HepG2 (cell line): ENCODE results near the gene PMIS2. TPM values are rescaled to one million over a fixed set of nuclear protein-coding genes. Genes with fewer than 3 reads are reported as not detected.

Experiments
- BCL3 ChIP-seq: sonication (generic); formaldehyde crosslinking; IDR thresholded peaks from 2 replicates; pipeline ENCODE4 v1.5.1; 2020; ENCODE audit warnings: mild to moderate bottlenecking, missing genetic modification reagents, moderate library complexity
- E2F1 ChIP-seq: sonication (generic); formaldehyde crosslinking; IDR thresholded peaks from 2 replicates; pipeline ENCODE4 v1.5.0; 2020; ENCODE audit warnings: missing genetic modification reagents
- ETV6 ChIP-seq: sonication (generic); formaldehyde crosslinking; conservative IDR thresholded peaks from 2 replicates; pipeline ENCODE4 v1.4.0; 2020; ENCODE audit warnings: missing genetic modification reagents
- KLF12 ChIP-seq: sonication (generic); formaldehyde crosslinking; IDR thresholded peaks from 2 replicates; pipeline ENCODE4 v1.4.0; 2020; ENCODE audit warnings: missing genetic modification reagents, borderline replicate concordance
- KLF6 ChIP-seq: IDR thresholded peaks from 2 replicates; pipeline ENCODE4 v1.8.0; 2016; ENCODE audit warnings: missing biosample characterization, missing genetic modification reagents
- NCOA2 ChIP-seq: sonication (generic); formaldehyde crosslinking; IDR thresholded peaks from 2 replicates; pipeline ENCODE4 v1.8.0; 2022; ENCODE audit warnings: inconsistent platforms
- NFKB2 ChIP-seq: sonication (generic); formaldehyde crosslinking; IDR thresholded peaks from 2 replicates; pipeline ENCODE4 v1.4.0; 2020; ENCODE audit warnings: missing genetic modification reagents, borderline replicate concordance
- NFYB ChIP-seq: sonication (generic); formaldehyde crosslinking; IDR thresholded peaks from 2 replicates; pipeline ENCODE4 v1.4.0; 2020; ENCODE audit warnings: missing genetic modification reagents
- NR2F2 ChIP-seq: IDR thresholded peaks from 2 replicates; pipeline ENCODE4 v1.6.1; 2012; ENCODE audit warnings: low read depth, inconsistent platforms, borderline replicate concordance
- POLR2G ChIP-seq: fragments of 200-400 bp; formaldehyde crosslinking; IDR thresholded peaks from 2 replicates; pipeline ENCODE4 v1.6.1; 2018; ENCODE audit warnings: mild to moderate bottlenecking, low read depth, low read length, moderate library complexity
- SALL1 ChIP-seq: sonication (generic); formaldehyde crosslinking; IDR thresholded peaks from 2 replicates; pipeline ENCODE4 v1.8.0; 2022; ENCODE audit warnings: mild to moderate bottlenecking, missing genetic modification reagents
- SMAD3 ChIP-seq: sonication (generic); formaldehyde crosslinking; IDR thresholded peaks from 2 replicates; pipeline ENCODE4 v1.4.0; 2020; ENCODE audit warnings: missing genetic modification reagents
- TAF1 ChIP-seq: sonication (generic); formaldehyde crosslinking; IDR thresholded peaks from 2 replicates; pipeline ENCODE4 v1.4.0; 2020; ENCODE audit warnings: missing genetic modification reagents
- TEF ChIP-seq: sonication (generic); formaldehyde crosslinking; IDR thresholded peaks from 2 replicates; pipeline ENCODE4 v1.5.0; 2020; ENCODE audit warnings: missing genetic modification reagents
- TFE3 ChIP-seq: IDR thresholded peaks from 2 replicates; pipeline ENCODE4 v1.6.1; 2016
- ZFX ChIP-seq: sonication (generic); formaldehyde crosslinking; IDR thresholded peaks from 2 replicates; pipeline ENCODE4 v1.4.0; 2020; ENCODE audit warnings: mild to moderate bottlenecking, low read depth, missing genetic modification reagents, moderate library complexity
- ZNF354B ChIP-seq: sonication (generic); formaldehyde crosslinking; IDR thresholded peaks from 2 replicates; pipeline ENCODE4 v1.8.0; 2022; ENCODE audit warnings: mild to moderate bottlenecking, missing genetic modification reagents
- ZNF577 ChIP-seq: sonication (generic); formaldehyde crosslinking; IDR thresholded peaks from 2 replicates; pipeline ENCODE4 v1.4.0; 2020; ENCODE audit warnings: mild to moderate bottlenecking, low read depth, missing genetic modification reagents, borderline replicate concordance
- ZNF589 ChIP-seq: sonication (generic); formaldehyde crosslinking; conservative IDR thresholded peaks from 2 replicates; pipeline ENCODE4 v1.8.0; 2022; ENCODE audit warnings: mild to moderate bottlenecking, moderate library complexity, missing genetic modification reagents
- ZNF713 ChIP-seq: sonication (generic); formaldehyde crosslinking; IDR thresholded peaks from 2 replicates; pipeline ENCODE4 v1.4.0; 2020; ENCODE audit warnings: mild to moderate bottlenecking, missing genetic modification reagents
- ZNF776 ChIP-seq: sonication (generic); formaldehyde crosslinking; IDR thresholded peaks from 2 replicates; pipeline ENCODE4 v1.4.0; 2020; ENCODE audit warnings: mild to moderate bottlenecking, missing genetic modification reagents
- polyA plus RNA-seq, 8 experiments: library from polyadenylated mRNA; depleted of rRNA in 3 of 8; stranded (reverse) in 7 of 8; unstranded in 1 of 8; fragments of >200 nt; fragmentation: Illumina TruSeq in 4 of 8; extraction: Trizol in 4 of 8; gene quantifications; 2 replicates each; pipeline versions ENCODE4 v1.2.1 to v1.2.3, GENCODE V29; 2011 to 2016; ENCODE audit warnings: low read depth in 4 of 8, missing spikeins in 1 of 8, mixed read lengths in 1 of 8; ENCODE audit not compliant: insufficient read depth in 1 of 8
- total RNA-seq, 5 experiments: library from RNA; depleted of rRNA; stranded (reverse); fragments of >200 nt; fragmentation: Illumina TruSeq; extraction: Trizol; gene quantifications; 2 replicates each; pipeline ENCODE4 v1.2.3, GENCODE V29; 2016; ENCODE audit warnings: low read depth in 1 of 5
- TF ChIP-seq, protein P1 (sequence below): sonication (generic); formaldehyde crosslinking; IDR thresholded peaks from 2 replicates; pipeline ENCODE4 v1.5.1; 2020; ENCODE audit warnings: mild to moderate bottlenecking, missing genetic modification reagents

The PMIS2 gene
- total and polyA plus RNA-seq, 2 of the 13 experiments (the other 11 are each of a cell fraction or from before 2014, with no cell fraction given), result not detected

GRCh38 chr19:35545001-35545854 is 40.7 kb upstream of the PMIS2 start, which contains the start of gene TMEM147 (continued):
- TF ChIP-seq SMAD3 (CRISPR knock-in tag) (peak; percentile 49; the same call in 1 of the 2 replicates), TFE3 (peak; percentile 68; the same call in 1 of the 2 replicates), ZNF713 (0 out of 2 replicates have a peak, but pooled peaks have one; percentile 29), ZFX (CRISPR knock-in tag) (peak; percentile 94), ZNF776 (CRISPR knock-in tag) (peak; percentile 59; the same call in 1 of the 2 replicates), TEF (CRISPR knock-in tag) (0 out of 2 replicates have a peak, but pooled peaks have one; percentile 28), POLR2G (peak; percentile 90), ZNF589 (CRISPR knock-in tag) (peak; percentile 65; the same call in 1 of the 2 replicates), NFKB2 (CRISPR knock-in tag) (peak; percentile 73; the same call in 1 of the 2 replicates), SALL1 (peak; percentile 43; the same call in 1 of the 2 replicates), NCOA2 (CRISPR knock-in tag) (peak; percentile 48; the same call in 1 of the 2 replicates), ETV6 (CRISPR knock-in tag) (0 out of 2 replicates have a peak, but pooled peaks have one; percentile 23), ZNF577 (CRISPR knock-in tag) (no peak), E2F1 (CRISPR knock-in tag) (no peak; the same call in 1 of the 2 replicates), KLF12 (CRISPR knock-in tag) (peak; percentile 66; the same call in 1 of the 2 replicates), ZNF354B (CRISPR knock-in tag) (no peak), TAF1 (CRISPR knock-in tag) (peak; percentile 84), NFYB (CRISPR knock-in tag) (peak; percentile 61), KLF6 (CRISPR knock-in tag) (peak; percentile 90), BCL3 (peak; percentile 33; the same call in 1 of the 2 replicates), NR2F2 (no peak)
- TF ChIP-seq, protein P1, sequence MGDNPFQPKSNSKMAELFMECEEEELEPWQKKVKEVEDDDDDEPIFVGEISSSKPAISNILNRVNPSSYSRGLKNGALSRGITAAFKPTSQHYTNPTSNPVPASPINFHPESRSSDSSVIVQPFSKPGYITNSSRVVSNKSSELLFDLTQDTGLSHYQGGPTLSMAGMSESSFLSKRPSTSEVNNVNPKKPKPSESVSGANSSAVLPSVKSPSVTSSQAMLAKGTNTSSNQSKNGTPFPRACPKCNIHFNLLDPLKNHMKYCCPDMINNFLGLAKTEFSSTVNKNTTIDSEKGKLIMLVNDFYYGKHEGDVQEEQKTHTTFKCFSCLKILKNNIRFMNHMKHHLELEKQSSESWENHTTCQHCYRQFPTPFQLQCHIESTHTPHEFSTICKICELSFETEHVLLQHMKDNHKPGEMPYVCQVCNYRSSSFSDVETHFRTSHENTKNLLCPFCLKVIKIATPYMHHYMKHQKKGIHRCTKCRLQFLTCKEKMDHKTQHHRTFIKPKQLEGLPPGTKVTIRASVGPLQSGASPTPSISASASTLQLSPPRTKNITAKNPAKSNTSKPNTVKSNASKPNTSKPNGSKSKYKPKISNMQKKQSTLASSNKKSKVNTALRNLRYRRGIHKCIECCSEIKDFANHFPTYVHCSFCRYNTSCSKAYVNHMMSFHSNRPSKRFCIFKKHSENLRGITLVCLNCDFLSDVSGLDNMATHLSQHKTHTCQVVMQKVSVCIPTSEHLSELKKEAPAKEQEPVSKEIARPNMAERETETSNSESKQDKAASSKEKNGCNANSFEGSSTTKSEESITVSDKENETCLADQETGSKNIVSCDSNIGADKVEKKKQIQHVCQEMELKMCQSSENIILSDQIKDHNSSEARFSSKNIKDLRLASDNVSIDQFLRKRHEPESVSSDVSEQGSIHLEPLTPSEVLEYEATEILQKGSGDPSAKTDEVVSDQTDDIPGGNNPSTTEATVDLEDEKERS (CRISPR knock-in tag), result no peak
